HCT116 (cell line): Measurements from ENCODE around the gene LTA4H.

Experiments used
- EZH2phosphoT487 ChIP-seq: fragments of 200-600 bp; IDR thresholded peaks from 2 replicates; pipeline ENCODE4 v1.6.1; 2018; ENCODE audit warnings: antibody characterized with exemption, borderline replicate concordance
- JUND ChIP-seq: IDR thresholded peaks from 2 replicates; pipeline ENCODE4 v1.6.1; 2012
- POLR2A ChIP-seq: IDR thresholded peaks from 2 replicates; pipeline ENCODE4 v1.7.0; 2011; ENCODE audit warnings: borderline replicate concordance; ENCODE audit not compliant: insufficient read depth, insufficient read length; ENCODE audit errors: extremely low read depth
- POLR2AphosphoS5 ChIP-seq: IDR thresholded peaks from 2 replicates; pipeline ENCODE4 v1.6.1; 2011; ENCODE audit warnings: mild to moderate bottlenecking, low read depth, low read length, moderate library complexity
- SP1 ChIP-seq: IDR thresholded peaks from 2 replicates; pipeline ENCODE4 v1.6.1; 2012; ENCODE audit warnings: low read depth
- ZFX ChIP-seq: fragments of 450-650 bp; IDR thresholded peaks from 2 replicates; pipeline ENCODE4 v1.6.1; 2017
- ZNF274 ChIP-seq: fragments of 200-500 bp; sonication (Bioruptor generic); IDR thresholded peaks from 2 replicates; pipeline ENCODE4 v1.6.1; 2014; ENCODE audit warnings: mild to moderate bottlenecking, low read depth, low read length, inconsistent platforms
- TF ChIP-seq, protein P1 (sequence below), 3 experiments: fragments of 200-600 bp in 1 of 3; sonication (generic) in 1 of 3; IDR thresholded peaks in 2 of 3; conservative IDR thresholded peaks in 1 of 3; 2 replicates each; pipeline ENCODE4 v1.5.1; 2012 to 2017; ENCODE audit warnings: low read depth in 2 of 3, low read length in 2 of 3, antibody characterized with exemption in 1 of 3, borderline replicate concordance in 1 of 3, control low read depth in 1 of 3, mild to moderate bottlenecking in 1 of 3, mixed read lengths in 1 of 3, mixed run types in 1 of 3, moderate library complexity in 1 of 3; ENCODE audit not compliant: insufficient read depth in 1 of 3

DNA sequence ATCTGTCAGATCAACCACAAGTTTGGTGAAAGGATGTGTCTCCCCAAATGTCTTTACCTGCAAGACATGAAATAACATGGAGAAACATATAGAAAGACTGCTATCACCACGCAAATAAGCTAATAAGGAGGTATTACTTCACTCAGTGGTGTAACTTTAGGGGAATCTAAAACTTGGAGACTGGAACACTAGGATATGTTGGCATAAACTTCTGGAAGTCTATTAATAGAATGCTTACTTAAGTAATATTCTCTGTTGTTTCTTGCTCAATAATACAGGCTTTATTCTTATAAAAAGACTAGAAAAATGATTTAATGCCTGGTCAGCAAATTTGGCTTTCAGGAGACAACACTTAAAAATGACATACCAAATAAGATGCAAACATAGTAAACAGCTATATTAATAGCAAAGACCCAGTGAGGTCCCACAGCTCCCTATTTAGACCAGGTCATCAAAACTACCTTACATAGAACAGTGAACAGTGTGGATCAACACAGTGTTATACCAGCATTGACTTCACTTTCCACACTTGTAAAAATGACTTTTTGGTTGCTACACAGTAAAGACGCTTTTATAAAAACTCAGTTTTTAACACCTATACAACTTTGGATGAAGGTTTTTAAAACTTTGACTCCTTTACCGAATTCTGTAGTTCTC lies 20.3 kb downstream of the LTA4H start:
- TF ChIP-seq, protein P1, sequence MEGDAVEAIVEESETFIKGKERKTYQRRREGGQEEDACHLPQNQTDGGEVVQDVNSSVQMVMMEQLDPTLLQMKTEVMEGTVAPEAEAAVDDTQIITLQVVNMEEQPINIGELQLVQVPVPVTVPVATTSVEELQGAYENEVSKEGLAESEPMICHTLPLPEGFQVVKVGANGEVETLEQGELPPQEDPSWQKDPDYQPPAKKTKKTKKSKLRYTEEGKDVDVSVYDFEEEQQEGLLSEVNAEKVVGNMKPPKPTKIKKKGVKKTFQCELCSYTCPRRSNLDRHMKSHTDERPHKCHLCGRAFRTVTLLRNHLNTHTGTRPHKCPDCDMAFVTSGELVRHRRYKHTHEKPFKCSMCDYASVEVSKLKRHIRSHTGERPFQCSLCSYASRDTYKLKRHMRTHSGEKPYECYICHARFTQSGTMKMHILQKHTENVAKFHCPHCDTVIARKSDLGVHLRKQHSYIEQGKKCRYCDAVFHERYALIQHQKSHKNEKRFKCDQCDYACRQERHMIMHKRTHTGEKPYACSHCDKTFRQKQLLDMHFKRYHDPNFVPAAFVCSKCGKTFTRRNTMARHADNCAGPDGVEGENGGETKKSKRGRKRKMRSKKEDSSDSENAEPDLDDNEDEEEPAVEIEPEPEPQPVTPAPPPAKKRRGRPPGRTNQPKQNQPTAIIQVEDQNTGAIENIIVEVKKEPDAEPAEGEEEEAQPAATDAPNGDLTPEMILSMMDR (IDR thresholded peaks at IDR 0.05 in 2 of 3, conservative IDR thresholded peaks at IDR 0.05 in 1 of 3; ENCODE audit: borderline replicate concordance in 1 of 3, insufficient read depth in 1 of 3, low read depth in 2 of 3, low read length in 2 of 3) = no peak
- TF ChIP-seq POLR2A (no peak), SP1 (no peak), EZH2phosphoT487 (no peak), ZNF274 (no peak), POLR2AphosphoS5 (no peak), ZFX (no peak), JUND (no peak)
